ENCODE measurements around the gene TMEM9. TPM values are rescaled to one million over a fixed set of nuclear protein-coding genes. Genes with fewer than 3 reads are reported as not detected.
A peak's percentile ranks its signal among the peaks of the same experiment; 100 is the strongest.

The TMEM9 gene
- total RNA-seq, 4 donors from 2014 or later, result 73.6 to 163 (median 117) TPM

DNA sequence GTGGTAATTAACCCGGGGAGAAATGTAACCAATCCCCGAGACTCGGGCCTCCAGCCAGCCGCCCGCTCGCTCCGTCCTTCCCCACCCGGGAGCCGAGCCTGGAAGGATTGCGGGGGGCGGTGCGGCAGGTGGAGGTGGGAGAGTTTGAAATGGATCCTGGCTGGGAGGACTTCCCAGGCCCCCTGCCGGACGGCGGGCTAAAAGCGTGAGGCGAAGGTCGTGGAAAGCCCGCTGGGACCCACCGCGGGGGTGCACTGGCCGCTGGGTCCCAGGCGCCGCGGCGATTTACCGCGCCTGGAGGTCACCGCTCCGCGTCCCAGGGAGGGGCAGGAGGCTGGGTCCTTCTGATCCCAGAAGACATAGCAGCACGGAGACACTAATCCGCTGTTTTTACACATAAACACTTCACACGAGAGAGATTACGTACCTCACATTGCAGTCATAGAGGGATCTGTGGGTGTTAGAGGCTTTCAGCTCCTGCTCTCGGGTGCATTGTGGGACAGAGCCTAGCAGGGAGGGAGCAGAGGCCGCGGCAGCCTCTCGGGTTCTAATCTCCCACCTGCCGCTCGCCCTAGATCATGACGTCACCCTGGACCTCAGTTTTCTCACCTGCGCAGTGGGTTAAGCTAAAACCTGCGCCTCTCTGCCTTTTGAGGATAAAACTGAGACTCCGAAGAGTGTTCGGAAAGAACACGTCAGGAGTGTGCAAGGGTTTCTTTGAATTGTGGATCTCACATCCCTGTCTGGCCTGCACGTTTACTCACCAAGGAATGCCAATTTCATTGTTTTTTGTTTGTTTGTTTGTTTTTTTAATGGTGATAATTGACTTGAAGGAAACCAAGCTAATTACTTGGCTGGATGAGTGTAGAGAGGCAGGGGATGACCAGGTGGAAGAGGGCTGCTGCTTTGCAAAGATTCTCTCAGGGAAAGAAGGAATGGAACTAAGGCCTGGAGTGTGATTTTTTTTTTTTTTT is 17.1 kb upstream of the TMEM9 start:
- peak; percentile 31 to 34 for DNase-seq
- no peaks in the 10 kb centered on the region for H3K27me3 ChIP-seq
- intact Hi-C loops (cut with DNase I; ENCODE audit: low total_unique reads), result no loop called here
- H3K4me3 ChIP-seq, result peak overlapping the region; percentile 57 to 59
- no peaks in the 10 kb centered on the region for H3K9me3 ChIP-seq
- no peaks in the 10 kb centered on the region for H3K36me3 ChIP-seq
- no peaks in the 10 kb centered on the region for H3K4me1 ChIP-seq
- no peak for TF ChIP-seq POLR2A (IDR thresholded peaks at IDR 0.05)
- TF ChIP-seq, protein P1, sequence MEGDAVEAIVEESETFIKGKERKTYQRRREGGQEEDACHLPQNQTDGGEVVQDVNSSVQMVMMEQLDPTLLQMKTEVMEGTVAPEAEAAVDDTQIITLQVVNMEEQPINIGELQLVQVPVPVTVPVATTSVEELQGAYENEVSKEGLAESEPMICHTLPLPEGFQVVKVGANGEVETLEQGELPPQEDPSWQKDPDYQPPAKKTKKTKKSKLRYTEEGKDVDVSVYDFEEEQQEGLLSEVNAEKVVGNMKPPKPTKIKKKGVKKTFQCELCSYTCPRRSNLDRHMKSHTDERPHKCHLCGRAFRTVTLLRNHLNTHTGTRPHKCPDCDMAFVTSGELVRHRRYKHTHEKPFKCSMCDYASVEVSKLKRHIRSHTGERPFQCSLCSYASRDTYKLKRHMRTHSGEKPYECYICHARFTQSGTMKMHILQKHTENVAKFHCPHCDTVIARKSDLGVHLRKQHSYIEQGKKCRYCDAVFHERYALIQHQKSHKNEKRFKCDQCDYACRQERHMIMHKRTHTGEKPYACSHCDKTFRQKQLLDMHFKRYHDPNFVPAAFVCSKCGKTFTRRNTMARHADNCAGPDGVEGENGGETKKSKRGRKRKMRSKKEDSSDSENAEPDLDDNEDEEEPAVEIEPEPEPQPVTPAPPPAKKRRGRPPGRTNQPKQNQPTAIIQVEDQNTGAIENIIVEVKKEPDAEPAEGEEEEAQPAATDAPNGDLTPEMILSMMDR (IDR thresholded peaks at IDR 0.05), result peak in 3 of 4 experiments; percentile 15 to 43 (median 32)
- peak overlapping the region; percentile 75 to 92 for H3K27ac ChIP-seq

DNA sequence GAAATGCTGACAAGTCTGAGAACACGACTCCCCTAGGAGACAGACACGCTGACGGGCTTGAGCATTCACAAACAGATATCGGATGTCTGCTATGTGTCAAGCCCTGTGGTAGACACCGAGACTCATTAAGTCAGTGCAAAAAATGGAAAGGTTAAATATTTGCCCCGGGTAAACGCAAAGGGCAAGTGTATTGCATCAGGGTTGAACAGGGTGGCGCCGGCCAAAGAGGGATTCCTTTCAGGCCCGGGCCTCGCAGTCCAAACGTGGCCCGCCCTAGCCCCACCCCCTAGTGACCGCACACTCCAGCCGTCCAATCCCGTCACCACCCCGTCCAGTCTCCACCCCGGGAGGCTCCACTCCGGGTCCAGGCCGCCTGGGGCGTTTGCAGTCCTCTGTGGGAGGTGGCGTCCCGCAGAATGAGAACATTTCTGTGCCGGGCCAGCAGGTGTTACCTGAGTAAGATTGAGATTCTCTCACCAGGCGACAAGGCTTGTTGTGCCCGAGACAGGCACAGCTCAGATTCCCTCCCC is 16.3 kb upstream of the TMEM9 start:
- no peaks in the 10 kb centered on the region for H3K4me1 ChIP-seq
- H3K36me3 ChIP-seq, result no peaks in the 10 kb centered on the region
- peak; percentile 94 to 96 for DNase-seq
- no peaks in the 10 kb centered on the region for H3K27me3 ChIP-seq
- H3K9me3 ChIP-seq, result no peaks in the 10 kb centered on the region
- peak overlapping the region; percentile 75 to 92 for H3K27ac ChIP-seq
- peak; percentile 84 to 85 for TF ChIP-seq POLR2A (IDR thresholded peaks at IDR 0.05)
- TF ChIP-seq, protein P1 (IDR thresholded peaks at IDR 0.05), result no peak
- intact Hi-C loops (cut with DNase I; ENCODE audit: low total_unique reads), result no loop called here
- H3K4me3 ChIP-seq, result peak overlapping the region; percentile 57 to 59

DNA sequence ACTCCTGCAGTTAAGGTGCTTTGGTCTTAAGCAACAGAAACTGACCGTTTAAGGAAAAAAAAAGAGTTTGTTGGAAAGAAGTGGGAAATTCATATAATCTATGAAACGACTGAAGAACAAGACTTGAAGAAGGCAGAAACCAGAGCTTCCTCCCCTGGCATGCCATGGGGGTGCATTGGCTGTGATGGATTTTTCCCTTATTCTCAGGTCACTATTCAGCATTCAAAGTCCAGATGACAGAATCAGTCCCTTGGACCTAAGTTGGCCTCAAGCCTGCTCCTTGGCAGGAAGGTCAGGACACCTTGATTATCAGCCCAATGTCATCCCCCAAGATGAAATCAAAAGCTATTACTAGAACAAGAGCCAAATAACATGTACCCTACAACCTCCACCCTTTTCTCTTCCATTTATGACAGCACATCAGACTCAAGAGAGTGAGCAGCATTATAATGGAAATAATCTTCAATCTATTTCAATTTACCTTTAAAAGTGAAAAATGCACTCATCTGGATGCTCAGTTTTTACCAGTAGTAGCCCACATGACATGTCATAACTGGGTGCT is 15.8 kb upstream of the TMEM9 start:
- H3K4me3 ChIP-seq, result peak overlapping the region in 1 of 2 donors; percentile 14
- TF ChIP-seq, protein P1 (IDR thresholded peaks at IDR 0.05), result no peak
- no peak for TF ChIP-seq POLR2A (IDR thresholded peaks at IDR 0.05)
- peak overlapping the region; percentile 75 to 92 for H3K27ac ChIP-seq
- no peaks in the 10 kb centered on the region for H3K4me1 ChIP-seq
- H3K9me3 ChIP-seq, result no peaks in the 10 kb centered on the region
- no peak for DNase-seq
- no peaks in the 10 kb centered on the region for H3K27me3 ChIP-seq
- no peaks in the 10 kb centered on the region for H3K36me3 ChIP-seq
- intact Hi-C loops (cut with DNase I; ENCODE audit: low total_unique reads), result no loop called here

DNA sequence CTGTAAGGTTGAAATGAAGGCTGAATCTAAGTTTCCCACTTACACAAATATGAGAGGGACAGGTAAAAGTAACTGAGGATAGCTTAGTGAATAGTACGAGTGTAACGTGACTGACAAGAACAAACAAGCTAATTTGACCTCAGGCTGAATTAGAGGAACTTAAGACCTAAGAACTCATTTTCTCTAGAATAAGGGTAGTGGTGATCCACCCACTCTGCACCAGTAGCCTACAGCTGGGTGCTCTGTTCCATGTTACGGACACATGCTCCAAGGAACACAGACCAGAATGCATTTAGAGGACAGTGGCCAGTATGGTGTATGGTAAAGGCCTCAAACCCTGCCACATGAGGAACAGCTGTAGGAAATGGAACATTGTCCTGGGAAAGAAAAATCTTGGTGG is 14.9 kb upstream of the TMEM9 start:
- TF ChIP-seq POLR2A (IDR thresholded peaks at IDR 0.05), result no peak
- TF ChIP-seq, protein P1 (IDR thresholded peaks at IDR 0.05), result no peak
- intact Hi-C loops (cut with DNase I; ENCODE audit: low total_unique reads), result no loop called here
- H3K27ac ChIP-seq, result no peak overlapping the region
- no peaks in the 10 kb centered on the region for H3K9me3 ChIP-seq
- no peaks in the 10 kb centered on the region for H3K36me3 ChIP-seq
- no peak overlapping the region for H3K4me3 ChIP-seq
- no peak for DNase-seq
- no peaks in the 10 kb centered on the region for H3K27me3 ChIP-seq
- H3K4me1 ChIP-seq, result no peaks in the 10 kb centered on the region
